Measurements from ENCODE around the gene SSC5D. TPM values are rescaled to one million over a fixed set of nuclear protein-coding genes. Genes with fewer than 3 reads are reported as not detected.

Gene SSC5D
- total and polyA plus RNA-seq, 2 of the 4 experiments (the other 2 are of a cell fraction), result 1.4 to 19.1 TPM

- whole genome bisulfite sequencing, 2 experiments (ENCODE audit: extremely low coverage in 2 of 2, insufficient read length in 1 of 2), result 59% methylated on average over 8 of the region's 14 CpGs; no CpG with 5 or more reads in 1 of the 2 experiments
Observed at GRCh38 chr19:55456347-55456746, 31.9 kb upstream of the SSC5D start.

More at GRCh38 chr19:55456347-55456746, 31.9 kb upstream of the SSC5D start:
- no peak overlapping the region for H2AK5ac ChIP-seq (ENCODE audit: low read depth, low read length)
- intact Hi-C loops (cut with micrococcal nuclease), result no loop called here
- TF ChIP-seq CHD1 (IDR thresholded peaks at IDR 0.05; ENCODE audit: low read depth, low read length) (no peak), MAFK (IDR thresholded peaks at IDR 0.05; ENCODE audit: low read depth, low read length) (no peak), POLR2A (IDR thresholded peaks at IDR 0.05; ENCODE audit: low read depth, low read length) (no peak), BHLHE40 (IDR thresholded peaks at IDR 0.05; ENCODE audit: low read depth, low read length) (no peak), MAZ (IDR thresholded peaks at IDR 0.05; ENCODE audit: borderline replicate concordance, low read depth, low read length) (no peak), ELK1 (IDR thresholded peaks at IDR 0.05; ENCODE audit: borderline replicate concordance, low read depth, low read length) (no peak)
- no peak overlapping the region for H4K8ac ChIP-seq (ENCODE audit: low read depth in 2 of 2, low read length in 2 of 2)
- peaks cover 5% of the 10 kb centered on the region; the same call in 1 of the 2 replicates for H3K4me1 ChIP-seq (ENCODE audit: control insufficient read depth, insufficient read depth, low read length)
- H4K20me1 ChIP-seq (ENCODE audit: insufficient read depth, low read length), result peaks cover 28% of the 10 kb centered on the region
- H2BK5ac ChIP-seq (ENCODE audit: low read depth, low read length, poor library complexity, severe bottlenecking), result no peak overlapping the region
- no peak for DNase-seq
- no peak overlapping the region for H2AFZ ChIP-seq (replicated peaks; ENCODE audit: low read length, poor library complexity)
- H3K9me1 ChIP-seq (ENCODE audit: insufficient read depth, low read length), result peaks cover 2% of the 10 kb centered on the region; the same call in 1 of the 2 replicates
- H2AK9ac ChIP-seq (replicated peaks; ENCODE audit: low read depth, low read length, poor library complexity), result peak overlapping the region; percentile 12
- ChIA-PET POLR2A (ENCODE audit: unreplicated experiment) (no interaction called here), CTCF (no interaction called here)
- H4K91ac ChIP-seq (ENCODE audit: insufficient read depth, low read depth, low read length), result no peak overlapping the region
- ATAC-seq (ENCODE audit: low read depth), result no peak
- no peak overlapping the region for H3K4me3 ChIP-seq (ENCODE audit: insufficient read depth, low read depth, low read length)
- dilution Hi-C loops (cut with HindIII; ENCODE audit: low sequenced_read_pairs, unreplicated experiment), result no loop called here
- H3K36me3 ChIP-seq (ENCODE audit: control insufficient read depth, insufficient read depth, low read length), result no peaks in the 10 kb centered on the region; the same call in 1 of the 2 replicates
- H3K79me1 ChIP-seq (ENCODE audit: low read depth in 1 of 2, low read length in 2 of 2), result peaks cover 0 to 23% of the 10 kb centered on the region in 2 experiments; a peak in 2 of 4 replicates
- H2BK120ac ChIP-seq (ENCODE audit: low read depth, low read length), result no peak overlapping the region
- H2BK20ac ChIP-seq (ENCODE audit: low read depth, low read length), result no peak overlapping the region
- in situ Hi-C loops (cut with MboI; ENCODE audit: low sequenced_read_pairs), result no loop called here
- H3K56ac ChIP-seq (ENCODE audit: extremely low read depth, insufficient read depth, low read length), result no peak overlapping the region
- H3K18ac ChIP-seq (ENCODE audit: low read depth, low read length), result no peak overlapping the region
- H3K9me3 ChIP-seq (ENCODE audit: control insufficient read depth, insufficient read depth, low read length), result no peaks in the 10 kb centered on the region
- H3K27ac ChIP-seq (ENCODE audit: insufficient read depth, low read length), result no peak overlapping the region
- H3K9ac ChIP-seq (ENCODE audit: low read depth, low read length), result no peak overlapping the region
- peaks cover 12% of the 10 kb centered on the region for H3K27me3 ChIP-seq (ENCODE audit: control insufficient read depth, insufficient read depth, low read length)
- H2BK15ac ChIP-seq (ENCODE audit: low read depth, low read length), result no peak overlapping the region
- no TSS peak for BruUV-seq (replicated peaks)
- H3K4ac ChIP-seq (ENCODE audit: low read depth, low read length), result no peak overlapping the region
- no peak overlapping the region for H3K23ac ChIP-seq (ENCODE audit: low read depth, low read length)
- H3K14ac ChIP-seq (replicated peaks; ENCODE audit: low read depth, low read length), result no peak overlapping the region
- H3K4me2 ChIP-seq (ENCODE audit: low read depth, low read length), result no peak overlapping the region
- no peak overlapping the region for H4K5ac ChIP-seq (ENCODE audit: low read depth, low read length)

All from IMR-90 (cell line).